Measurements from ENCODE around the gene SLC38A4.

Gene SLC38A4

GRCh38 chr12:46717868-46718267 lies 107.9 kb downstream of the SLC38A4 start:
- Histone ChIP-seq H3K27ac (ENCODE audit: low read length) (no peak overlapping the region), H3K9me3 (ENCODE audit: control insufficient read depth, insufficient read depth, low read length) (no peaks in the 10 kb centered on the region), H3K27me3 (ENCODE audit: control insufficient read depth, insufficient read depth, low read length) (no peaks in the 10 kb centered on the region), H3K4me3 (ENCODE audit: low read length) (no peak overlapping the region), H3K4me1 (ENCODE audit: control insufficient read depth, insufficient read depth, low read length) (no peaks in the 10 kb centered on the region), H3K36me3 (ENCODE audit: control insufficient read depth, insufficient read depth, low read length) (no peaks in the 10 kb centered on the region)
- no CpG with 5 or more reads among the region's 3 CpGs for WGBS (ENCODE audit: insufficient coverage, insufficient read length)
- DNase-seq (ENCODE audit: low read depth, low spot score) = no peak

- DNase-seq (ENCODE audit: low read depth, low spot score) = no peak
- Histone ChIP-seq H3K4me3 (ENCODE audit: low read length) (no peak overlapping the region), H3K27me3 (ENCODE audit: control insufficient read depth, insufficient read depth, low read length) (no peaks in the 10 kb centered on the region), H3K36me3 (ENCODE audit: control insufficient read depth, insufficient read depth, low read length) (no peaks in the 10 kb centered on the region), H3K4me1 (ENCODE audit: control insufficient read depth, insufficient read depth, low read length) (no peaks in the 10 kb centered on the region), H3K9me3 (ENCODE audit: control insufficient read depth, insufficient read depth, low read length) (no peaks in the 10 kb centered on the region), H3K27ac (ENCODE audit: low read length) (no peak overlapping the region)
These were observed 108.6 kb downstream of the SLC38A4 start for GRCh38 chr12:46717159-46717558.
